WI38 (cell line): ENCODE measurements around the gene NLRC4.

Source experiments
- H3K4me3 ChIP-seq: 2 replicates; pipeline ENCODE4 v1.5.1; 2011; ENCODE audit warnings: low read depth, mild to moderate bottlenecking, control low read depth, low read length
- CTCF ChIP-seq: IDR thresholded peaks from 2 replicates; pipeline ENCODE4 v1.5.1; 2012; ENCODE audit warnings: low read depth, mild to moderate bottlenecking, control low read depth, low read length

Gene NLRC4

GRCh38 chr2:32182667-32183066, 82.0 kb downstream of the NLRC4 start:
- TF ChIP-seq CTCF, result no peak
- no peak overlapping the region for H3K4me3 ChIP-seq
